ENCODE measurements around the gene PHLDB3.
A peak's percentile ranks its signal among the peaks of the same experiment; 100 is the strongest.
"Not testable (repeated sequence)": the region's sequence is repeated elsewhere in the genome, so short reads cannot be mapped to it uniquely, and the experiment has no call there.

PHLDB3 gene

DNA sequence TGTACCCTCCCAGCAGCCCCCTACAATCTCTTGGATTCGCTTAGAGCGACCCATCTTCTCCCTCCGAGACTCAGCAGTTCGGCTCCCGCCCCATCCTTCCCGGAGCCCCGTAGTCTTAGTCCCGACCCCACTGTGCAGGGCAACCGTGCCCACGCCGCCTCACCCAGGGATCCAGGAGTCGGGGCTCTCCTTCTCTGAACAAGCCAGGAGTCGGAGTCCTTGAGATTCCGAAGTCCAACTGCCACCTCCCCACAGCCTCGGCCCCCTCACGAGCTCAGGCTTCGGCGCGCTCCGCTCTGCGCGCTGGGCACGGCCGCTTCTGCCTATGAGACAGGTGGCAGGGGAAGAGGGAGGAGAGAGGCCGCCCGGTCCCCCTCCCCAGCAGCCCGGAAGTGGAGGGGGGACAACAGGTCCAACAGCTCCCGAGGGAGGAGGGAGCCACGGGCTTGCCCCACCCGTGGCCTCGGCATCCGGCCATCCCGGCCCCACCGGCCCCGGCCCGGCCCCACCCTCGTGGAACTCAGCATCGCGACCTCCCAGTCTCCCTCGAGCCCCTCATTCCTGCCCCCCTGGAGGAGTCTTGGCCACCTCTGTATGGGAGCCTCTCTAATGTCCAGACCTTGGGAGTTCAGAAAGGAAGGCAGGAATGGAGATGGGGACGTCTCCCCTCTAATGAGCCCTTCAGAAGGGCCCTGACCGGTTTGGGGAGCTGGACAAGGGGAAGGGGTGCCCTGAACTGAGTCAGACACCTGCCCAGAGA is at the start of gene PHLDB3:
PHLDB3 (minus strand) TSS at position 321 of the 760 bp plus-strand sequence. CDS start 628 bp downstream, outside the sequence.
- ATAC-seq (replicated peaks) (peak; percentile 50 to 51), DNase-seq (peak; percentile 31)
- Mint-ChIP-seq H3K9me3 (no peaks in the 10 kb centered on the region), H3K27me3 (no peaks in the 10 kb centered on the region), H3K4me3 (peak within 1 kb of the TSS; percentile 92 to 96), H3K36me3 (peaks cover 21 to 32% of the 10 kb centered on the region in 2 donors), H3K4me1 (peaks cover 19 to 31% of the 10 kb centered on the region in 2 donors), H3K27ac (peak within 1 kb of the TSS; percentile 97)

DNA sequence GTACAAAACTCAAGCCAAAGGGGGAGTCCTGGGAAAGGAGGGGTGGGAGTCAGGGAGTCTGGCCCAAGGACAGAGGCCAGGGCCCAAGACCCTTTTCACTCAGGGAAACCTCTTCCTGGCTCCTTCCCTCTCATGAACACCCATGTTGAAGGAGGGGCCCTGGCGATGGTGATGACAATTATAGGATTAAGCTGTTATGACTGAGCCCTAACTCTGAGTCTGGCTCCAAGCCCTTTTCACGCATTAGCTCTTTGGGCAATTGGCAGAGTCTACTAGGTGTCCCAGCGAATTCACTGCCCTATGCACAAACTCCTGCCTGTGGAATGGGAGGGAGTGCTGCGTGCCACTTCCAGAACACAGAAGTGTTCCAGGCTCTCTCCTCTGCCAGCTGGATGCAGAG is 49.1 kb upstream of the PHLDB3 start:
- DNase-seq: no peak
- Mint-ChIP-seq H3K9me3 (no peaks in the 10 kb centered on the region), H3K4me1 (peaks cover 8 to 9% of the 10 kb centered on the region in 2 donors), H3K27ac (no peak overlapping the region), H3K4me3 (no peak overlapping the region), H3K27me3 (no peaks in the 10 kb centered on the region), H3K36me3 (peaks cover 48 to 53% of the 10 kb centered on the region in 2 donors)
- no peak for ATAC-seq (replicated peaks)

DNA sequence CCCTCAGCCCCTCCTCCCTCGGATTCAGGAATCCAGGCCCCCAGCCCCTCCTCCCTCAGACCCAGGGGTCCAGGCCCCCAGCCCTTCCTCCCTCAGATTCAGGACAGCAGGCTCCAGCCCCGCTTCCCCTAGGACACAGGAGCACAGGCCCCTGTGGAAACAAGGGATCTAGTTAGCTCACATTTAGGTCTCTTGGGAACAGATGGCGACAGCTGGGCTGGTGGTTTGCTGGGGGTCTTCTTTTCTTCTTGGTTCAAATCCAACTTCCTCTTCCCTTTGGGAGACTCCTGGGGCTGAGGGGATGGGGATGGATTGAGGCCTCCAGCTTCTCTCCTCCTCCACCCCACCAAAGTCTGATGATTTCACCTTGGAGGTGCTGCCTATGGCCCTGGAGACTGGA is 48.1 kb upstream of the PHLDB3 start:
- H3K27me3 Mint-ChIP-seq: no peaks in the 10 kb centered on the region

DNA sequence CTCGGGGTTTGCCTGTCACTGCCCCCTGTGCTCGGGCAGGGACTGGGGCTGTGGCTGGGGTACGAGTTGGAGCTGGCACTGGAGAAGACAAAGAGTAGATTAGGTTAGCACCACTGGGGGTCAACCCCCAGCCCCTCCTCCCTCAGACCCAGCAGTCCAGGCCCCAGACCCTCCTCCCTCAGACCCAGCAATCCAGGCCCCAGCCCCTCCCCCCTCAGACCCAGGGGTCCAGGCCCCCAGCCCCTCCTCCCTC is 47.6 kb upstream of the PHLDB3 start:
- ATAC-seq (replicated peaks) (no peak), DNase-seq (no peak)
- Mint-ChIP-seq H3K4me3 (no peak overlapping the region), H3K4me1 (peaks cover 8 to 9% of the 10 kb centered on the region in 2 donors), H3K36me3 (peaks cover 48 to 57% of the 10 kb centered on the region in 2 donors), H3K27ac (peak overlapping the region; percentile 25), H3K9me3 (no peaks in the 10 kb centered on the region), H3K27me3 (no peaks in the 10 kb centered on the region)

More for the DNA sequence above, 48.1 kb upstream of the PHLDB3 start:
- Mint-ChIP-seq H3K9me3 (no peaks in the 10 kb centered on the region), H3K36me3 (peaks cover 48 to 57% of the 10 kb centered on the region in 2 donors), H3K4me1 (peaks cover 8 to 9% of the 10 kb centered on the region in 2 donors), H3K4me3 (no peak overlapping the region), H3K27ac (no peak overlapping the region)
- ATAC-seq (replicated peaks) (no peak), DNase-seq (no peak)

DNA sequence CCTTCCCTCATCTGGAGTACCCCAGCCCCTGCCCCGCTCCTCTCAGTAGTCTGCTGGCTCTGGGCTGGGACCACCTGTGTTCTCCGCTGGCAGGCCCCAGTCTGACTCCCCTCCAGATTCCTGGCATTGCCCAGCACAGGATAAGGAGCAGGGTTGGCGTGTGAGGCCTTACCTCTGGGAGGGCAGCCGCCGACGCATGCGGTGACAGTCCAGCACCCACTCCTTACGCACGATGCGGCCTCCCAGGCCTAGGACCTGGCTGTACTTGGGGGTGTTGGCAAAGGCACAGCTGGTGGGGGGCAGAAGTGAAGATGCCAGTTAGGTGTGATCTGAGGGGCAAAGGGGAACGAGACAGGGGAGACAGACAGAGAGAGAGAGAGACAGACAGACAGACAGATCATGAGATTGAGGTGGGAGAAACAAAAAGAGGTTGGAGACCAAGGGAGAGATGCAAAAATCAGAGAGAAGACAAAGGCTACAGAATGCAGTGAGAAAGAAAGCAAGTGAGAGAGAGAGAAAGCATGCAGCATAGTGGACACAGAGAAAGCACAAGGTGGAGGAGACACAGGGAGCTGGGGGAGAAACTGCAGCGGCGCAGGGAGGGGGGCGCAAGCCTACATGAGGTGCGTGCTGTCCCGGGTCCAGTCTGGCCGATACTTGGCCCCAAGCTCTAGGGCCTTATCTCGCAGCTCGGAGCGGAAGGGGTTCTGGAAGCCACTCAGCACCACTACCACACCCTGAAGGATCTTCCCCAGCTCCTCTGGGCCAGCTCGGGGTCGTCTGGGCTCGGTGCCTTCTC is 47.1 kb upstream of the PHLDB3 start:
- H3K9me3 Mint-ChIP-seq: no peaks in the 10 kb centered on the region
- no peak for DNase-seq
- H3K27ac Mint-ChIP-seq: peak overlapping the region; percentile 25
- no peak overlapping the region for H3K4me3 Mint-ChIP-seq
- H3K27me3 Mint-ChIP-seq: no peaks in the 10 kb centered on the region
- H3K4me1 Mint-ChIP-seq: peaks cover 8 to 9% of the 10 kb centered on the region in 2 donors
- no peak for ATAC-seq (replicated peaks)
- H3K36me3 Mint-ChIP-seq: peaks cover 48 to 57% of the 10 kb centered on the region in 2 donors

DNA sequence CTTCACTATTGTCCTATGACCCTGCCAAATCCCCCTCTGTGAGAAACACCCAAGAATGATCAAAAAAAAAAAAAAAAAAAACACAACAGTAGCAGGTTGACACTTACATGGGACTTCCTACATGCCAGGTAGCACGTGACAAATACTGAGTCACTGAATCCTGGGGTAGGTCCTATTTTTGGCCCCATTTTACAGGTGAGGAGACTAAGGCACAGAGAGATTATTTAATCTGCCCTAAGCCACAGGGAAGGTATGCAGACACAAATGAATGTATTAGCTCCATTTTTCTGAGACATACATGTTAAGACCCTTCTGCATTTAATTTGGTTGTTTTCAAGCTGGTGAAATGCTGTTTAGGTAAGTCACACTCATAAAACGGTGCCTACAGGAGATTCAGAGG is 44.2 kb upstream of the PHLDB3 start:
- no peaks in the 10 kb centered on the region for H3K27me3 Mint-ChIP-seq
- H3K4me3 Mint-ChIP-seq: no peak overlapping the region
- H3K4me1 Mint-ChIP-seq: peaks cover 0 to 2% of the 10 kb centered on the region in 2 donors
- no peak for DNase-seq
- no peaks in the 10 kb centered on the region for H3K9me3 Mint-ChIP-seq
- no peak overlapping the region for H3K27ac Mint-ChIP-seq
- no peak for ATAC-seq (replicated peaks)
- peaks cover 46 to 61% of the 10 kb centered on the region in 2 donors for H3K36me3 Mint-ChIP-seq

DNA sequence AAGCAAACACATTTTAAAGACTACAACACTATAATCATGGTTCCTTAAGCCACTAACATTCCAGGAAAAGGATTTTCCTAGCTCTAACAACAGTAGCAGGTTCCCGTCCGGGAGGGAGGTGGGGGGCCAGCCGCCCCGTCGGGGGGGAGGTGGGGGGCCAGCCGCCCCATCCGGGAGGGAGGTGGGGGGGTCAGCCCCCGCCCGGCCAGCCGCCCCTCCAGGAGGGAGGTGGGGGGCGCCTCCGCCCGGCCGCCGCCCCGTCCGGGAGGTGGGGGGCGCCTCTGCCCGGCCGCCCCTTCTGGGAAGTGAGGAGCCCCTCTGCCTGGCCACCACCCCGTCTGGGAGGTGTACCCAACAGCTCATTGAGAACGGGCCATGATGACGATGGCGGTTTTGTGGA is 43.4 kb upstream of the PHLDB3 start:
- H3K27ac Mint-ChIP-seq; H3K4me1 Mint-ChIP-seq; H3K4me3 Mint-ChIP-seq; H3K27me3 Mint-ChIP-seq; DNase-seq; H3K9me3 Mint-ChIP-seq; ATAC-seq (replicated peaks): not testable (repeated sequence)
- H3K36me3 Mint-ChIP-seq: peaks cover 47 to 64% of the 10 kb centered on the region in 2 donors

DNA sequence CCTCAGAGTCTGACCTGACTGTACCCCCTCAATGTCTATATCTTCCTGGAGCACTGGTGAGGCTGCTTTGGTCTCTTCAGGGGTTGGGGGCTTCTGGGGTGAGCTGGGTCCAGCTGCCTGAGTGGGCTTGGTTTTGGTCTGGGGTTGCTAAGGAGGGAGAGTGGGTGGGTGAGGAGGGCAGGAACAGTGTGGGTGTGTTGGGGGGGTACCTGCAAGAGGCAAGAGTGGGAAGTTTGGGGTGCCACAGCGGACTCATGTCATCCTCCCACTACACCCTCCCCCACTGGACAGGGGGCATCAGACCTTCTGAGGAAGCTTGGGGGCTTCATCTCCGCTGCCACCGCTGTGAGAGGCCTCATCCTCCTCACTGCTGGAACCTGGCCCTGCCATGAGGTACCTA is 42.0 kb upstream of the PHLDB3 start:
- Mint-ChIP-seq H3K27ac (no peak overlapping the region), H3K36me3 (peaks cover 49 to 61% of the 10 kb centered on the region in 2 donors), H3K9me3 (no peaks in the 10 kb centered on the region), H3K27me3 (no peaks in the 10 kb centered on the region), H3K4me1 (peaks cover 0 to under 1% of the 10 kb centered on the region in 2 donors), H3K4me3 (no peak overlapping the region)
- no peak for DNase-seq
- no peak for ATAC-seq (replicated peaks)

DNA sequence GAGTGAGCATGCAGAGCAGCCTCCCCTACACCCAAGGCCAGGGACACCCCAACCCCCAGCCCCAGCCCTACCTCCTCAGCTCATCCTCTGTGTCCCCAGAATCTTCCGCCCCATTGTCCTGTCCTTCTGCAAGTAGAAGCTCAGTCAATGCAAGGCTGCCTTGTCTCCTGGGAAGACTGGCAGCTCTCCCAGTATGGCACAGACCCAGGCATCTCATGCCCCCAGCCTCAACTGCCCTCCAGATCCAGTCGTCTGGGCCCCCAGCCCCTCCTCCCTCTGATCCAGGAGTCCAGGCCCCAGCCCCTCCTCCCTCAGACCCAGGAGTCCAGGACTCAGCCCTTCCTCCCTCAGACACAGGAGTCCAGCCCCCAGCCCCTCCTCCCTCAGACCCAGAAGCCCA is 41.4 kb upstream of the PHLDB3 start:
- DNase-seq (no peak), ATAC-seq (replicated peaks) (no peak)
- Mint-ChIP-seq H3K27me3 (no peaks in the 10 kb centered on the region), H3K9me3 (no peaks in the 10 kb centered on the region), H3K27ac (no peak overlapping the region), H3K4me3 (no peak overlapping the region), H3K4me1 (no peaks in the 10 kb centered on the region), H3K36me3 (peaks cover 46 to 59% of the 10 kb centered on the region in 2 donors)

DNA sequence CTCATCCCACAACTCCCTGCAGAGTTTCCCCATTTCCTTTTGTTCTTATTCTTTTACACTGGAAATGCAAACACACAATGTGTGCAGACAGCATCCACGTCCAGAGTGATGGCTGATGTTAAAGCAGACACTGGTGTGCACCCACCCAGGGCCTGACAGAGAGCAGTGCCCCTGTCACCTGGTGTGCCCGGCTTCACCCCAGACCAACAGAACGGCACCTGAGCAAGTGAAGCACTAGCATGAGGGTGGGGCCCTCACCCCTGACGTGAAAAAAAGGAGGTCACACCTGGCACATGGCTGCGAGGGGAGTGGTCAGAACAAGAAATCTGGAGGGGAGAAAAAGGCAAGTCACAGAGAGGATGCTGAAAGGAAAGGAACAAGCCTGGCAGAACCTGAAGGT is 40.7 kb upstream of the PHLDB3 start:
- Mint-ChIP-seq H3K9me3 (no peaks in the 10 kb centered on the region), H3K4me3 (no peak overlapping the region), H3K4me1 (no peaks in the 10 kb centered on the region), H3K36me3 (peaks cover 45 to 58% of the 10 kb centered on the region in 2 donors), H3K27me3 (no peaks in the 10 kb centered on the region), H3K27ac (peak overlapping the region; percentile 42)
- ATAC-seq (replicated peaks) (no peak), DNase-seq (no peak)

DNA sequence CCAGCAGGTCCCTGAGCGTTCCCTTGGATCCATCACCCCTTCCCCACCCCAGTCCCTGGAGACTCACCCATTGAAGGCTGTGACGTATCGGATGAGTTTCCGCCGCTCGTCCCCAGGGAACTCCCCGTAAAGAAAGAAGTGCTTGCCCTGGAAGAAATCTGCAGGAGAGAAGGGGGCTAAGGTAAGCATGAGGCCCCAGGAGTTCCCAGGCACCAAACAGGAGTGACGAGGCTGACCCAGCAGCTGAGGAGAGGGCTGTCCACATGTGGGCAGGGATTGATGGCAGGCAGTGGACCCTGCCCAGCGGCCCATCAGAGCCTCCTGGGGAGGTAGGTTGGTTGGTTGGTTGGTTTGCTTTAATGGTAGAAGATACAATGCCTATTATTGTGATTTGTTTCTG is 39.5 kb upstream of the PHLDB3 start:
- H3K4me3 Mint-ChIP-seq: no peak overlapping the region
- peaks cover 3% of the 10 kb centered on the region in 2 donors for H3K9me3 Mint-ChIP-seq
- DNase-seq: no peak
- ATAC-seq (replicated peaks): no peak
- no peaks in the 10 kb centered on the region for H3K4me1 Mint-ChIP-seq
- no peak overlapping the region for H3K27ac Mint-ChIP-seq
- no peaks in the 10 kb centered on the region for H3K27me3 Mint-ChIP-seq
- H3K36me3 Mint-ChIP-seq: peaks cover 46 to 63% of the 10 kb centered on the region in 2 donors

DNA sequence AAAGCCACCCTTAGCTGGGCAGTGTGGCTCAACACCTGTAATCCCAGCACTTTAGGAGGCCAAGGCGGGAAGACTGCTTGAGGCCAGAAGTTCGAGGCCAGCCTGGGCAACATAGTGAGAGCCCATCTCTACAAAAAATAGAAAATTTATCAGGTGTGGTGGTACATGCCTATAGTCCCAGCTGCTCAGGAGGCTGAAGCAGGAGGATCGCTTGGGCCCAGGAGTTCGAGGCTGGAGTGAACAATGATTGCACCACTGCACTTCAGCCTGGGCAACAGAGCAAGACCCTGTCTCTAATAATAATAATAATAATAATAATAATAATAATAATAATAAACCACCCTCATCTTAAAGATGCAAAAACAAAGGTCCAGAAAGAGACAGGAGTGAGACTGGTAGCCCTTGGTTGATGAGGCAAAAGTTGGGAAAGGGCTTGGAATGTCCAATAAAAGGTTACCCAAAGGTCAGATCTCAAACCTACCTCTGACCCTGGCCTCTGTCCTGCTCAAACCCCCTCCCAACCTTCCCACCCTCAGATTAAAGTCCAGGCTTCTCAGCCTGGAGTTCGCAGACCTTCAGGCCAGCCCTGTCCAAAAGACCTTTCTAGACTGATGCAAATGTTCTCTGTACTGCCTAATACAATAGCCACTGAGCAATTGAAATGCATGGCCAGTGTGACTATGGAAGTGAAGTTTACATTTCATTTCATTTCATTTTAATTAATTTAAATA is 37.5 kb upstream of the PHLDB3 start:
- Mint-ChIP-seq H3K9me3 (peaks cover 4 to 5% of the 10 kb centered on the region in 2 donors), H3K36me3 (peaks cover 57 to 74% of the 10 kb centered on the region in 2 donors), H3K4me1 (no peaks in the 10 kb centered on the region), H3K27ac (no peak overlapping the region), H3K27me3 (no peaks in the 10 kb centered on the region), H3K4me3 (no peak overlapping the region)
- DNase-seq (no peak), ATAC-seq (replicated peaks) (no peak)

DNA sequence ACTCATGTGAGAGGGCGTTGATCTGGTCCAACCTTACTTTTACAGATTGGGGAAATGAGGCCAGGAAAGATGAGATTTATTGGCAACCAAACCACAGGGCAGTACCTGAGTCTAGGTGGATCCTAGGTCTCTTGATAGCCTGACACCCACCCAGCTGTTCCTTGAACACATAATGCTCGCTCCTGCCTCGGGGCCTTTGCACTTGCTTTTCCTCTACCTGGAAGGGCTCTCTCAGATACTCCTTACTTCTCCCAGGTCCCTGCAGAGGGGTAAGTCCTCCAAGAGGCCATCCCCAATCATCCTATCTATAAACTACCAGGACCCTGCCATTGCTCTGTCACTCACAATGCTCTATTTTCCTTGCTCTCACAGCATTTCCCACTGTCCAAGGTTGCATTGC is 35.8 kb upstream of the PHLDB3 start:
- peaks cover 2 to 3% of the 10 kb centered on the region in 2 donors for H3K4me1 Mint-ChIP-seq
- peaks cover 58 to 80% of the 10 kb centered on the region in 2 donors for H3K36me3 Mint-ChIP-seq
- no peak for ATAC-seq (replicated peaks)
- DNase-seq: no peak
- H3K4me3 Mint-ChIP-seq: no peak overlapping the region
- H3K27me3 Mint-ChIP-seq: no peaks in the 10 kb centered on the region
- no peak overlapping the region for H3K27ac Mint-ChIP-seq
- peaks cover 5% of the 10 kb centered on the region in 2 donors for H3K9me3 Mint-ChIP-seq

DNA sequence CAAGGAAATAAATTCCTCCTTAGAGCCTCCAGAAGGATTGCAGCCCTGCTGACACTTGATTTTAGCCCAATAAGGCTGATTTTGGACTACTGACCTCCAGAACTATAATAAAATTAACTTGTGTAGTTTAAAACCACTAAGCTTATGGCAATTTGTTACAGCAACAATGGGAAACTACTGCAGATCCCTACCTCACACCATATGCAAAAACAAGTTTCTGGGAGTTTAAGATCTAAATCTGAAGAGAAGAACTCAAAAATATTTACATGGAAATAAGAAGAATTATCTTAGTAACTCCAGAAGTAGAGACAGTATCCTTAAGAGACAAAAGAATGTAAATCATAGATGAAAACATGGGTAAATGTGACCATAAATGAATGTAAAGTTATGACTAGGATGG is 34.4 kb upstream of the PHLDB3 start:
- Mint-ChIP-seq H3K4me1 (peaks cover 6 to 10% of the 10 kb centered on the region in 2 donors), H3K4me3 (no peak overlapping the region), H3K27me3 (no peaks in the 10 kb centered on the region), H3K9me3 (peaks cover 5% of the 10 kb centered on the region in 2 donors), H3K27ac (no peak overlapping the region), H3K36me3 (peaks cover 51 to 68% of the 10 kb centered on the region in 2 donors)
- ATAC-seq (replicated peaks) (no peak), DNase-seq (no peak)
